Activated CD4-positive, alpha-beta T cell treated with anti-CD3 and anti-CD28 coated beads, Interleukin-2, amount 50 U/mL, for 48 hours (primary cell): ENCODE measurements around the gene RELA.
"Not testable (repeated sequence)": the region's sequence is repeated elsewhere in the genome, so short reads cannot be mapped to it uniquely, and the experiment has no call there.

Experiments used
- DNase-seq, 2 experiments: peaks; one replicate each; pipeline ENCODE4 v3.0.0-alpha.2; 2020

RELA gene

GRCh38 chr11:65646958-65647701 is 15.6 kb downstream of the RELA start:
- no peak for DNase-seq

- DNase-seq: no peak
Observed at GRCh38 chr11:65646288-65646957, 16.3 kb downstream of the RELA start.

DNA sequence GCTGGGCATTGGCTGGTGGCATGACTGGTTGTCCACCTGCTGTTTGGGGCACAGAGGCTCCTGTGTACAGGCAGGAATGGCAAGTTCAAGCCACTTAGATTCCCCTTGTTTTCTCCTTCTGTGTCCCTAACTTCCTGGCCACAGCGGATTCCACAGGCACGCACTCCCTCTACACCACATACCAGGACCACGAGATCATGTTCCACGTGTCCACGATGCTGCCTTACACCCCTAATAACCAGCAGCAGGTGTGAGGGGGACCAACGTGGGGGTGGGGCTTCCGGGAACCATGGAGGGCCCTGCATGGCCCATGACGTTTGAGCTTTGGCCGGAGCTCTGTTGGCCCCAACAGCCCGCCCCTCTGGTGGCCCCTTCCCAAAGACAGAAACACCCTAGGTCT is 17.0 kb downstream of the RELA start:
- no peak for DNase-seq

DNA sequence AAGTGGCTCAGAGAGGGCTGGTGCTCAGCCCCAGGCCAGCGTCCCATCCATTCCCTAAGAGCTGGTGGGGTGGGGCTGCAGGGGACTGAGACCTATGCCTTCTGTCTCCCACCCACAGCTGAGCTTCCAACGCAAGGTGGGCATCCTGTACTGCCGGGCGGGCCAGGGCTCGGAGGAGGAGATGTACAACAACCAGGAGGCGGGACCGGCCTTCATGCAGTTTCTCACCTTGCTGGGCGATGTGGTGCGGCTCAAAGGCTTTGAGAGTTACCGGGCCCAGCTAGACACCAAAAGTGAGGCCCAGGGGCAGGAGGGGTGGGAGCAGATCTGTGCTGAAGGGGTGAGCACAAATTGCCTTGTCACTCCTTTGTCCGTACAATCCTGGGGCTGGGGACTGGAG is 17.9 kb downstream of the RELA start:
- no peak for DNase-seq

GRCh38 chr11:65643971-65644370 is 18.7 kb downstream of the RELA start:
- peak; percentile 33 to 48 for DNase-seq

DNA sequence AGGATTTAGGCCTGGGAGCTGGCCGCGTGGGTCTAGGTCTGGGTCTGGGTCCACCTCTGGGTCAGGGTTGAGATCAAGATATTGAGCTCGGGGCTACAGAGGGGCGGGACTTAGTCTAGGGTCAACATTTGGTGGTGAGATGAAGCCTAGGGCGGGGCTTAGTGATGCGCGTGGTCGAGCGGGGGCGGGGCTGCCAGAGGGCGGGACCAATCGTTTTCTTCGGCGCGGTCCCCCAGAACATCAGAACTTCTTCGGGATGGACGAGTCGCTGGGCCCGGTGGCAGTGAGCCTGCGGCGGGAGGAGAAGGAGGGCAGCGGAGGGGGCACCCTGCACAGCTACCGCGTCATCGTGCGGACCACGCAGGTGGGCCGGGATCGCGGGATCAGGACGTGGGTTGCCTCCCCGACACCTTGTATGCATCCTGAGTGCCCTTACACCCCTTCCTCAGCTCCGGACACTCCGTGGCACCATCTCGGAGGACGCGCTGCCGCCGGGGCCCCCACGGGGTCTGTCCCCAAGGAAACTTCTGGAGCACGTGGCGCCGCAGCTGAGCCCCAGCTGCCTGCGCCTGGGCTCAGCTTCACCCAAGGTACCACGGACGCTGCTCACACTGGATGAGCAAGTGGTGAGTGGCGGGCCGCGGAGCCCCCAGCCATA is 20.6 kb downstream of the RELA start:
- peak in 1 of 2 experiments; percentile 35 for DNase-seq

DNA sequence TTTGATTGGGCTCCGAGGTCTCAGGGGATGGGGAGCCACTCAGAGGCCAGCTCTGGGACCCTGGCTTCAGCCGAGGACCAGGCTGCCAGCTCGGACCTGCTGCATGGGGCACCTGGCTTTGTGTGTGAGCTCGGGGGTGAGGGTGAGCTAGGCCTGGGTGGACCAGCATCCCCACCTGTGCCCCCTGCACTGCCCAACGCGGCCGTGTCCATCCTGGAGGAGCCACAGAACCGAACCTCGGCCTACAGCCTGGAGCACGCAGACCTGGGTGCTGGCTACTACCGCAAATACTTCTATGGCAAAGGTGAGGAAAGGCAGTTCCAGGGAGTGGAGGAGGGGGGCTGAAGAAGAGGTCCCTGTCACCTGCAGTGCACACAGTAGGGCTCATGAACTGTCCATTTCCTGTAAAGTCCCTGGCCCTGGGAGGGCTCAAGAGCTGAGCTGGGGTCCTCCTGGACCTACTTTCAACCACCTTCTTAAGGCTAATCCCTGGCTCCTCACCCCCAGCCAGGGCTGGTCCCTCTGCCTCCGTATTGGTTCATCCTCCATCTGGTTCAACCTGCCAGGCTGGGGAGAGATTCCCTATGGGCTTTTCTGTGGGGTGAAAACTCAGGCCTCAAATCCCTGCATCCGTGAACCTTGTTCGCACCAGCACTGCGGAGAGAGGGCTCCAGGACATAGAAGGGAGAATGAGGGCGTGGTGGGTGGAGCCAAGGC is 21.3 kb downstream of the RELA start:
- DNase-seq: no peak

GRCh38 chr11:65640483-65641296 is 22.0 kb downstream of the RELA start:
- DNase-seq: peak; percentile 46 to 47

GRCh38 chr11:65639623-65640482 is 22.9 kb downstream of the RELA start:
- peak; percentile 46 to 58 for DNase-seq

- not testable (repeated sequence) for DNase-seq
Observed at GRCh38 chr11:65639228-65639597, 23.5 kb downstream of the RELA start.

DNA sequence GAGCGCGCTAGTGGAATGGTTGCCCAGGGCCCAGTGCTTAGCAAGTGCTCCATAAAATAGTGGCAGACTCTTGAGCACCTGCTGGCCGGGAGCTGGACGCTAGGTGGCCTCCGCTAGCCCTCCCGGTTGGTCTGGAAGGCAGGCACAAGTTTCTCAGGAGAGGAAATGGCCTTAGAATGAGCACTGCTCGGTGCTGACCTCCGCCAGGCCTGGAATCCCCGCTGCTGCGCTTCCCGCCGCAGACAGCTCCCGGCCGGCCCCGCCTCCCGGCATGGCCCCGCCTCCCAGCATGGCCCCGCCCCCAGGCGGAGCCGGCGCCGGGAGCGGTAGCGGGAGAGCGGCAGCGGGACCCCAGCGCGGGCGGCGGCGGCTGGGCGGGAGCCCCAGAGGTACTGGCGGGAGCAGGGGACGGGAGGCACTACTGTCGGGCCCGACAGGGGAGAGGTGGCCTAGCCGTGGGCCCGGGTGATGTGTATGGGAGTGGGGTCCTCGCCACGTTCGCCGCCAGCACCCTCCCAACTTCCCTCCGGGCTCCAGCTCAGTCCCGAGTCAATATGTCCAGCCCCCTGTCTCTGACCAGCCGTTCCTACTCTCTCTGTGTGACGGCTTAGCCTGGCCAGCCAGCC is 24.8 kb downstream of the RELA start, which contains the start of gene SIPA1:
Gene SIPA1, plus strand, starts transcription at position 308 of the 626 bp plus-strand sequence. CDS start 2,821 bp downstream, outside the sequence.
- peak; percentile 77 to 80 for DNase-seq

GRCh38 chr11:65637032-65637557 is 25.6 kb downstream of the RELA start:
- DNase-seq: no peak

GRCh38 chr11:65636108-65637031 is 26.3 kb downstream of the RELA start:
- no peak for DNase-seq

GRCh38 chr11:65634905-65635731 is 27.6 kb downstream of the RELA start:
- no peak for DNase-seq

GRCh38 chr11:65634440-65634839 is 28.3 kb downstream of the RELA start:
- no peak for DNase-seq

- no peak for DNase-seq
Observed at GRCh38 chr11:65634109-65634436, 28.6 kb downstream of the RELA start.

DNA sequence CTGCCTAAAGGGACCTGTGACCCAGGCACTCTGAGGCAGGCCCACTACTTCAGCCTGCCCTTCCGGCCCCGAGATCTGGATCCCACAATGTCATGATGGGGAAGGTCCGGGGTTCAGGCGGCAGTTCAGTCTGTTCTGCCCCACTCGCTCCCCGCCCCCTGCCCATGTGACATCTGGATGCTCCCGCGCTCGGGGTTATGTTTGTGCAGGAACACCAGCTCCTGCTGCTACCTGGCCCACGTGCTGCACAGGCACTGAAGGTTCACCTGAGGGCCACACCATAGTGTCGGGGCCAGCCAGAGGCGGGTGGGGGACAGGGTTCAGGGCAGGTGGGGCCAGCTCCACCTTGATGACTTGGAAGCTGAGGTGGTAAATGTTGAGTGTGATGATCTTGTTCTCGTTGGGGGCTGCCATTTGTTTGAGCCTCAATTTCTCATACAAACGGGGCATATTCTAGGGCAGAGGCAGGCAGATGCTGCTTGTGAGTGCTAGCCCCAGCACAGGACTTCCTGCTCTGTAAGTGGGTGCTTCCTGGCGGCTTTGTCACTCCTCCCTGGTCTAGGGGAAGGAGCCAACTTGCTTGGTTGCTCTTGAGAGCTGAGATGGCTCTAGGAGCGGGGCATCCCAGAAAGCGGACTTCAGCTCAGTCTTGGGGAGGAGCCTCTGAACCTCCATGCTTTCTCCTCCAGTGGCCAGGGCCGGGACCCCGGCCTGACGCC is 29.2 kb downstream of the RELA start:
- no peak for DNase-seq

DNA sequence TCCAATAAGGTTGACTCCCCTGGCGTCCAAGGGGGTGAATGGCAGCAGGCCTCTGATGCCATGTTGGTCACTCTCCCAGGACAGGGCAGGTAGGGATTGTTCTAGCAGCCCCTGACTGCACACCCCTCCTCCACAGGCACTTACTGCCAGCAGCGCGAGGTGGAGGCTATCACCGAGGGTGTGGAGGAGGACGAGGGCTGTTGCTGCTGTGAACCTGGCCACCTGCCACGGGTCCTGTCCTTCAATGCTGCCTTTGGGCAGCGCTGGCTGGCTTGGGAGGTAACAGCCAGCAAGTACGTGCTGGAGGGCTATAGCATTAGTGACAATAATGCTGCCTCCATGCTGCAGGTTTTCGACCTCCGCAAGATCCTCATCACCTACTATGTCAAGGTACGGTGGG is 32.5 kb downstream of the RELA start:
- DNase-seq: no peak
